NB4 (cell line): Measurements from ENCODE around the gene ANKS1A.

Source experiments
- CTCF ChIP-seq: IDR thresholded peaks from one replicate; pipeline ENCODE4 v1.5.1; 2012; ENCODE audit warnings: low read depth, low read length
- MAX ChIP-seq: IDR thresholded peaks from 2 replicates; pipeline ENCODE4 v1.6.1; 2011; ENCODE audit warnings: low read depth, low read length
- POLR2A ChIP-seq: IDR thresholded peaks from 2 replicates; pipeline ENCODE4 v1.6.1; 2011; ENCODE audit warnings: mild to moderate bottlenecking; ENCODE audit not compliant: insufficient read length; ENCODE audit errors: extremely low read depth

- no peak for TF ChIP-seq CTCF
- no peak for TF ChIP-seq MAX
- no peak for TF ChIP-seq POLR2A
Measured at GRCh38 chr6:34951731-34952130, 62.7 kb downstream of the ANKS1A start.
